ENCODE data around the gene RAB31. TPM values are rescaled to one million over a fixed set of nuclear protein-coding genes. Genes with fewer than 3 reads are reported as not detected.

RAB31 gene
- total RNA-seq, 4 donors from 2014 or later, result 51.1 to 79.3 (median 67.9) TPM

DNA sequence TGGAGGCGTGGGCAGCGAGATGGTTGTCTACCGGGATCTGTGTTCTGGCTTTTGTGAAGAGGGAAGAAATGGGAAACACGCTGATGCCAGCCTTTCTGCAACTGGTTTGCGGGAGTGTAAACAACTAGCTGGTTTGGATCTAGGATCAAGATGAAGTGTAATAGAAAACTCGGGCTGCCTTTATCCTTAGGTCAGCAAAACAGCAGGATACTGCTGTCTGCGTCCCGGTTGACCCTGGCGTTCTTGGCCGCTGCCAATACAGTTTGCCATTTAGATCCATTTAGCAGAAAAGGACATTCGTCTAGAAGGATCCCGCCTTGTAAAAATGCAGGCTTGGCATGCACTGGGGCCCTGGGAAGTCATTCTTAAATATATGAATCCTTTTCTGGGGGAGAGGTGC, 42.0 kb downstream of the RAB31 start:
- TF ChIP-seq, protein P1, sequence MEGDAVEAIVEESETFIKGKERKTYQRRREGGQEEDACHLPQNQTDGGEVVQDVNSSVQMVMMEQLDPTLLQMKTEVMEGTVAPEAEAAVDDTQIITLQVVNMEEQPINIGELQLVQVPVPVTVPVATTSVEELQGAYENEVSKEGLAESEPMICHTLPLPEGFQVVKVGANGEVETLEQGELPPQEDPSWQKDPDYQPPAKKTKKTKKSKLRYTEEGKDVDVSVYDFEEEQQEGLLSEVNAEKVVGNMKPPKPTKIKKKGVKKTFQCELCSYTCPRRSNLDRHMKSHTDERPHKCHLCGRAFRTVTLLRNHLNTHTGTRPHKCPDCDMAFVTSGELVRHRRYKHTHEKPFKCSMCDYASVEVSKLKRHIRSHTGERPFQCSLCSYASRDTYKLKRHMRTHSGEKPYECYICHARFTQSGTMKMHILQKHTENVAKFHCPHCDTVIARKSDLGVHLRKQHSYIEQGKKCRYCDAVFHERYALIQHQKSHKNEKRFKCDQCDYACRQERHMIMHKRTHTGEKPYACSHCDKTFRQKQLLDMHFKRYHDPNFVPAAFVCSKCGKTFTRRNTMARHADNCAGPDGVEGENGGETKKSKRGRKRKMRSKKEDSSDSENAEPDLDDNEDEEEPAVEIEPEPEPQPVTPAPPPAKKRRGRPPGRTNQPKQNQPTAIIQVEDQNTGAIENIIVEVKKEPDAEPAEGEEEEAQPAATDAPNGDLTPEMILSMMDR (IDR thresholded peaks at IDR 0.05), result no peak
- ATAC-seq (ENCODE audit: low FRiP score) (no peak), DNase-seq (ENCODE audit: low spot score) (no peak)

GRCh38 chr18:9750606-9751304, 42.7 kb downstream of the RAB31 start:
- DNase-seq (ENCODE audit: low spot score), result no peak
- TF ChIP-seq, protein P1 (IDR thresholded peaks at IDR 0.05), result no peak
- ATAC-seq (ENCODE audit: low FRiP score), result no peak

GRCh38 chr18:9751371-9752031, 43.4 kb downstream of the RAB31 start:
- DNase-seq (ENCODE audit: low spot score) (no peak), ATAC-seq (ENCODE audit: low FRiP score) (no peak)
- TF ChIP-seq, protein P1 (IDR thresholded peaks at IDR 0.05), result no peak

GRCh38 chr18:9753846-9754245, 45.7 kb downstream of the RAB31 start:
- DNase-seq (ENCODE audit: low spot score) (no peak), ATAC-seq (ENCODE audit: low FRiP score) (no peak)
- TF ChIP-seq, protein P1 (IDR thresholded peaks at IDR 0.05), result no peak

DNA sequence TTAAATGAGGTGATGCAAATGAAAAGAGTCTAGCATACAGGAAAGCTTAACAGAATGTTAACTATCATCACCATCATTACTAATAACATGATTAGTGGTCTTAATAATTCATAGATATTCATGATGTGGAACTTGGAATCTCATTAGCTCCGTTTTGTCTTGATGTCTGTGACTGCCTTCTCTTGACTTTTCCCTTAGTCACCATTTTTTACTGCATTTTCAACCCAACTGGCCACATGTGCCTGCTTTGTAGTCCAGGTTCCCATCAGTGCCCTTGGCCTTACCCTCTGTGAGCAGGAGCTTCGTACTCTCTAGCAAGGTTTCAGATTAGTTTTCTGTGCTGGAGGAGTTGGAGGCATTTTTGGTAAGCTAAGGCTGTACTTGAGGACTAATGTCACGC, 47.0 kb downstream of the RAB31 start:
- no peak for DNase-seq (ENCODE audit: low spot score)
- ATAC-seq (ENCODE audit: low FRiP score), result no peak
- TF ChIP-seq, protein P1 (IDR thresholded peaks at IDR 0.05), result no peak

GRCh38 chr18:9755615-9756014, 47.5 kb downstream of the RAB31 start:
- DNase-seq (ENCODE audit: low spot score) (no peak), ATAC-seq (ENCODE audit: low FRiP score) (no peak)
- TF ChIP-seq, protein P1 (IDR thresholded peaks at IDR 0.05), result no peak

Measured in omental fat pad (tissue), 4 donors.